ENCODE results near the gene GRB10. TPM values are rescaled to one million over a fixed set of nuclear protein-coding genes. Genes with fewer than 3 reads are reported as not detected.

GRB10 gene
- total and polyA plus RNA-seq, 2 of the 8 experiments (the other 6 are each of a cell fraction or from before 2014, with no cell fraction given) = 35.7 to 97.0 TPM

- H3K9ac ChIP-seq (replicated peaks in 1 of 4; ENCODE audit: extremely low read depth in 1 of 4, low read depth in 3 of 4, low read length in 3 of 4) = no peak overlapping the region
- peaks cover 9% of the 10 kb centered on the region; the same call in 1 of the 2 replicates for H3K79me1 ChIP-seq (ENCODE audit: low read depth, low read length)
- no peaks in the 10 kb centered on the region for H3K27me3 ChIP-seq (replicated peaks in 1 of 4; ENCODE audit: control insufficient read depth in 3 of 4, extremely low read depth in 1 of 4, insufficient read depth in 3 of 4, low read length in 3 of 4)
- H4K20me1 ChIP-seq (replicated peaks in 1 of 2; ENCODE audit: control insufficient read depth in 1 of 2, insufficient read depth in 2 of 2, low read length in 2 of 2) = peaks cover 4 to 6% of the 10 kb centered on the region in 2 experiments
- ChIA-PET CTCF (ENCODE audit: partially characterized antibody) (interaction anchor here (1.0 to 1.5 kb wide), 3 partner anchors 10 to 353 kb away, joined by 3 read pairs; no protein-coding TSS in a partner anchor), POLR2A (ENCODE audit: partially characterized antibody) (no interaction called here)
- no peak for FAIRE-seq
- peaks cover 0 to 13% of the 10 kb centered on the region in 2 experiments; a peak in 1 of 4 replicates for H3K79me2 ChIP-seq (ENCODE audit: control insufficient read depth in 1 of 2, insufficient read depth in 2 of 2, low read length in 2 of 2)
- no peak for DNase-seq (ENCODE audit: low read depth in 1 of 2, low spot score in 2 of 2)
- no peak overlapping the region for H2AK5ac ChIP-seq (ENCODE audit: low read depth, low read length)
- H3K18ac ChIP-seq (ENCODE audit: extremely low read depth, low read length) = no peak overlapping the region
- H4K91ac ChIP-seq (replicated peaks; ENCODE audit: insufficient read length, low read length) = no peak overlapping the region
- no peaks in the 10 kb centered on the region for H3K23me2 ChIP-seq (ENCODE audit: low read depth, low read length)
- peaks cover 0 to 7% (median 4%) of the 10 kb centered on the region in 4 experiments for H3K4me1 ChIP-seq (replicated peaks in 1 of 4; ENCODE audit: control insufficient read depth in 3 of 4, insufficient read depth in 4 of 4, low read length in 3 of 4)
- TF ChIP-seq KDM4A (IDR thresholded peaks at IDR 0.05; ENCODE audit: low read depth, low read length, severe bottlenecking) = no peak
- TF ChIP-seq ZNF274 (IDR thresholded peaks at IDR 0.05; ENCODE audit: borderline replicate concordance, extremely low read depth, low read length) = no peak
- no peak for TF ChIP-seq GABPA (IDR thresholded peaks at IDR 0.05; ENCODE audit: borderline replicate concordance, insufficient read depth, low read length)
- TF ChIP-seq SAP30 (IDR thresholded peaks at IDR 0.05; ENCODE audit: insufficient read depth, insufficient replicate concordance, low read length) = no peak
- no peak overlapping the region for H3K4ac ChIP-seq (replicated peaks; ENCODE audit: insufficient read length, low read depth, low read length)
- H3K9me3 ChIP-seq (ENCODE audit: insufficient read depth in 2 of 2, low read depth in 1 of 2, low read length in 1 of 2) = no peaks in the 10 kb centered on the region
- no peak overlapping the region for H3K56ac ChIP-seq (replicated peaks; ENCODE audit: insufficient read length, low read depth, low read length)
- H4K5ac ChIP-seq (ENCODE audit: insufficient read length, low read depth, low read length) = no peak overlapping the region
- H2AFZ ChIP-seq (ENCODE audit: low read length) = no peak overlapping the region
- H4K8ac ChIP-seq (ENCODE audit: extremely low read depth, insufficient read depth, low read length) = no peak overlapping the region
- no peak overlapping the region for H3K14ac ChIP-seq (ENCODE audit: insufficient read length)
- H2BK120ac ChIP-seq (replicated peaks; ENCODE audit: low read depth, low read length) = no peak overlapping the region
- no peak overlapping the region for H3K23ac ChIP-seq (ENCODE audit: insufficient read length)
- WGBS, 2 experiments (ENCODE audit: extremely low coverage in 1 of 2, insufficient coverage in 1 of 2, insufficient read length in 1 of 2, insufficient replicate concordance in 2 of 2, low coverage in 1 of 2, low lambda C conversion rate in 2 of 2, missing lambda C conversion rate in 1 of 2) = 96% methylated on average over 5 of the region's 5 CpGs; no CpG with 5 or more reads in 1 of the 2 experiments
- H2BK15ac ChIP-seq (ENCODE audit: low read length) = no peak overlapping the region
- no peak overlapping the region for H2BK12ac ChIP-seq (ENCODE audit: low read depth, low read length)
- H3K36me3 ChIP-seq (ENCODE audit: control insufficient read depth in 2 of 4, insufficient read depth in 4 of 4, low read length in 3 of 4) = peaks cover 2 to 8% (median 7%) of the 10 kb centered on the region in 4 experiments; a peak in 5 of 8 replicates
- no peak overlapping the region for H3K4me3 ChIP-seq (ENCODE audit: extremely low read depth in 1 of 4, insufficient read depth in 2 of 4, low read depth in 3 of 4, low read length in 4 of 4)
- no peak overlapping the region for H2BK20ac ChIP-seq (ENCODE audit: low read length)
- H2BK5ac ChIP-seq (ENCODE audit: low read depth, low read length) = no peak overlapping the region
- no peak overlapping the region for H3K27ac ChIP-seq (ENCODE audit: low read depth, low read length)
- no peak overlapping the region for H3K4me2 ChIP-seq (ENCODE audit: insufficient read depth in 1 of 2, low read depth in 2 of 2, low read length in 2 of 2)
Measured at GRCh38 chr7:50625360-50625759, 157.3 kb downstream of the GRB10 start.

Measured in H1 (cell line).